H4 (cell line): Measurements from ENCODE around the gene DYSF. TPM values are rescaled to one million over a fixed set of nuclear protein-coding genes. Genes with fewer than 3 reads are reported as not detected.
"Not testable (repeated sequence)": the region's sequence is repeated elsewhere in the genome, so short reads cannot be mapped to it uniquely, and the experiment has no call there.

ENCODE experiments used
- DNase-seq: peaks from one replicate; pipeline ENCODE4 v3.0.0-alpha.2; 2015; ENCODE audit warnings: low spot score
- total RNA-seq: library from RNA; depleted of rRNA; stranded (reverse); fragments of >200 nt; shearing (Covaris generic); gene quantifications from 2 replicates; pipeline ENCODE4 v1.2.3, GENCODE V29; 2014

The DYSF gene
- total RNA-seq, 1 experiment from 2014 or later = 0.43 TPM

GRCh38 chr2:71646028-71646427 lies 192.7 kb downstream of the DYSF start:
- no peak for DNase-seq

DNA sequence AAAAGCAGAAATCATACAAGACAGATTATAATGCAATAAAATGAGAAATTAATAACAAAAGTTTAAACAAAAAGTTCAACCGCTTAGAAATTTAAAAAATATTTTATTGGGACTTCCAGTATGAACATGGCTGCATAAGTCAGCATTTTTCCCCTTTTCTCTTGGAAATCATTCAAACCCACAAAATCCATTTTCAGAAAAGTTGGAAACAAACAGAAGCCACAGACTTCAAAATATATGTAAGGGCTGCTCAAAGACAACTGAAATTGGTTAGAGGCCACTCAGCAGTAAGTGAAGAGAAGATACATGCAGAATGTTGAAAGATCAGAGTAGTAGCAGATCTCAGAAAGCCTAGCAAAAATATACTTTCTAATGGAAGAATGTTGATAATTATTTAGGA lies 194.0 kb downstream of the DYSF start:
- DNase-seq = no peak

- DNase-seq = no peak
These were observed 202.1 kb downstream of the DYSF start for GRCh38 chr2:71655498-71655897.

DNA sequence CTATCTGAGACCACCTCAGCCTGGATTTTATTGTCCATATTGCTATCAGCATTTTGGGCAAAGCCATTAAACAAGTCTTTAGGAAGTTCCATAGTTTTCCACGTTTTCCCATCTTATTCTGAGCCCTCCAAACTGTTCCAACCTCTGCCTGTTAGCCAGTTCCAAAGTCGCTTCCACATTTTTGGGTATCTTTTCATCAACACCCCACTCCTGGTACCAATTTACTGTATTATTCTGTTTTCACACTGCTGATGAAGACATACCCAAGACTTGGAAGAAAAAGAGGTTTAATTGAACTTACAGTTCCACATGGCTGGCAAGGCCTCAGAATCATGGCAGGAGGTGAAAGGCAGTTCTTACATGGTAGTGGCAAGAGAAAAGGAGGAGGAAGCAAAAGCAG lies 204.9 kb downstream of the DYSF start:
- not testable (repeated sequence) for DNase-seq

DNA sequence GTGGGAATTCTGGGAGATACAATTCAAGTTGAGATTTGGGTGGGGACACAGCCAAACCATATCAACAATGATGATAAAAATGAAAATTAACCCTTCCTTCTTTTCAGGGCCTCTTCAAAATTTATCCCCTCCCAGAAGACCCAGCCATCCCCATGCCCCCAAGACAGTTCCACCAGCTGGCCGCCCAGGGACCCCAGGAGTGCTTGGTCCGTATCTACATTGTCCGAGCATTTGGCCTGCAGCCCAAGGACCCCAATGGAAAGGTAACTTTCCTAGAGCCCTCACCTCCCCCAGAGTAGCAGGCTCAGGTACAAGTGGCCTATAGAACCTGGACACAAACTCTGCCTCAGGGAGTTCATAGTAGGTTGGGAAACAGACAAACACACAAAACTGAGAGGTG lies 205.4 kb downstream of the DYSF start:
- no peak for DNase-seq

GRCh38 chr2:71659868-71660518 lies 206.6 kb downstream of the DYSF start:
- DNase-seq = no peak

GRCh38 chr2:71661782-71662181 lies 208.4 kb downstream of the DYSF start:
- no peak for DNase-seq

GRCh38 chr2:71662665-71663394 lies 209.5 kb downstream of the DYSF start:
- DNase-seq = no peak

- DNase-seq = no peak
These were observed 210.8 kb downstream of the DYSF start for GRCh38 chr2:71664161-71664560.

GRCh38 chr2:71665168-71666093 lies 212.1 kb downstream of the DYSF start:
- DNase-seq = no peak

- DNase-seq = no peak
These were observed 212.7 kb downstream of the DYSF start for GRCh38 chr2:71666094-71666474.

DNA sequence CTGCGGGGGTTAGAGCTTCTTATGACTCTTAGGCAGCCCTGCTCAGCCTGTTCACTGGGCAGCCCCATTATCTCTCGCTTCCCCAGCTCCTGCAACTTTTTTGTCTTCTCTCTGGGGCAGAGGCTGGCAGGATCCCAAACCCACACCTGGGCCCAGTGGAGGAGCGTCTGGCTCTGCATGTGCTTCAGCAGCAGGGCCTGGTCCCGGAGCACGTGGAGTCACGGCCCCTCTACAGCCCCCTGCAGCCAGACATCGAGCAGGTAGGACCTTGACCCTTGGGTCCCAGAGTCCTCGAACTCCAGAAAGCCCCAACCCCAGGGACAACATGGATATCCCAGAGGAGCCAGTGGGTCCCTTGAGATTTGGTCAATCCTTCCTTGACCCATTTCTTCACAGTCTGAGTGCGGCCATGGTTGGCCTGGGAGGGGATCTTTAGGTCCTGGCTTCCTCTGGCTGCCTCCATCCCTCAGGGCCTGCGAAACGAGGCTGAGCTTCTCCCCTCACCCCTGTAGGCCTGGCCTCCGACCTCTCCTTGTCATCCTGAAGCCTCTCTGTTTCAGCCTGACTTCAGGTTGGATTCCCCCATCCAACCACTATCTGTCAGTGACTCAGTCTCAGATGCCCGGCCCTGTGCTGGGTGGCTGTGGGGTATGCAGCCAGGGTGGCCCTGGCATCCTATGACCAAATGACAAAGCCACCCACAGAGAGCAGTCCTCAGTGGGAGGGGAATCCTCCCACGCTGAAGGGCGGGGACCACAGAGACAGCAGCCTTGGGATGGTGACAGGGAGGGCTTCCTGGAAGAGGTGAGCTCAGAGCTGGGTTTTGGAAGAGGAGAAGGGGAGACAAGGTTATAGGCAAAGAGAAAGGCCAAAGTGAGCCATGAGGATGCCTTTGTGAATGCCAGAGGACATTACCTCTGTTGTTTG lies 214.2 kb downstream of the DYSF start:
- no peak for DNase-seq

DNA sequence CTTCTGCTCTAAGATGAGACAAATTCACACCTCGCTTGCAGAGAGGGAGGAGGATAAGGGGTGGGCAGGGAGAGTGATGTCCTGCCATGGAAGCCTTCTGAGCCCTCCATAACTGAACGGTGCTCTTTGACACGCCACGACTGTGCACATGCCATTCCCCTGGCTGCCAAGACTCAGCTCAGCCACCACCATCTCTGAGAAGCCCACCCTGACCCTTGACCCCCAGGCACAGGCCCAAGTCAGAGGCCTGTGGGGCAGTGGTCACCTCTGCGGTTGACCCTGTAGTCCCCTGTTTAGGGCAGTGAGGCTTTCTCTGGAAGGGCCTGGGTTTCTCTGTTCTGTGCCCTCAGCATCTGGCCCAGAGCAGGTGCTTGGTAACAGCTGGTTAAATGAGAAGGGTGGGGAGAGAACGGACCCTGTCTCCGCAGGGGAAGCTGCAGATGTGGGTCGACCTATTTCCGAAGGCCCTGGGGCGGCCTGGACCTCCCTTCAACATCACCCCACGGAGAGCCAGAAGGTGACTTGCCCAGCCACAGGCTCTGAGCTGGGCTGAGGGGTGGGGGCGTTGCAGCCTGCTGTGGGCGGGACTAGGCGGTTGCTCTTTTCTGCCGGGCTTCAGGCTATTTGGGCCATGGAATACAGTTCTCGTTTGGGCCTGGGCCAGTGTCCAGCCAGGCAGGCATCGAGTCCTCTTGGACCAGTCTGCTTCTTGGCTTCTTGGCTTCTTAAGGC lies 215.1 kb downstream of the DYSF start:
- DNase-seq = no peak

DNA sequence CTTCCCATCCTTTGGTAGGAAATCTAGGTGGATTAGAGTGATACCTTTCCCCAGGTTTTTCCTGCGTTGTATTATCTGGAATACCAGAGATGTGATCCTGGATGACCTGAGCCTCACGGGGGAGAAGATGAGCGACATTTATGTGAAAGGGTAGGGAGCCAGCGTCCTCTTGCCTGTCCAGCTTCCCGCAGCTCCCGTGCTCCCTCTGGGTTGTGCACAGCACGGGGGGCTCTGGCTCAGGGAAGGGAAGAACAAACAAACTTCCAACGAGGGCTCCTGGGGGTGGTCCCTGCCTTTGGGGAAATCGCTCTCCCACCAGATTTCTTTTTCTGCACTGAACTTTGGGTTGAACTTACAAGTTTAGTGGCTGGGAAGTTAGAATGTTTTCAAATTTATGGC lies 215.7 kb downstream of the DYSF start:
- DNase-seq = no peak

DNA sequence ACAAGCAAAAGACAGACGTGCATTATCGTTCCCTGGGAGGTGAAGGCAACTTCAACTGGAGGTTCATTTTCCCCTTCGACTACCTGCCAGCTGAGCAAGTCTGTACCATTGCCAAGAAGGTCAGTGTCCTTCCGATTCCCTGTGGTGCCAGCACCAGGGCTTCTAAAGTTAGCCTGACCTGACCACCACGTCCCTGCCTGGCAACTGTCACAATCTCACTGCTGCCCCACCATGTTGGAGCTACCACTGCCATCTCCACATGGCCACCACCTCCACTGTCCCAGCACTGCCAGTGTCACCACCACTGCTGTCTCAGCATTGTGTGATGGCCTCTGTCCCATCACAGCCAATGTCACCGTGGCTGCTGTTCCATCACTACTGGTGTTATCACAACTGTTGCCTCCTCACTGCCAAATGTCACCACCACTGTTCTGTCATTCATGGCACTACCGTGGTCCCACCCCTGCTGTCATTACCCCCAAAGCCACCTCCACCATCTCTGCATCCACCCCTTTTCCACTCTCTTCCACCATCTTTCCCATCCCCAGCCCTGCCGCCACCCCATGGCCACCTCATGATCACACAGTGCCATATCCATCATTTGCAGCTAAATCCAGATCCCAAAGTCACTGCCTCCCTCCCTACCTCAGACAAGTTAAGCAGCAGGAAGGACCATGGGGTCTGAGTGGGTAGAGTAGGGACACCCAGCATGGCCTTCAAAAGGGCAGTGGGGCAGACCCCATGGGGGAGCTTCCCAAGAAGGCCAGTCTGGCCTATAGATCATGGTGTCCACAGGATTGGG lies 216.5 kb downstream of the DYSF start:
- DNase-seq = no peak

DNA sequence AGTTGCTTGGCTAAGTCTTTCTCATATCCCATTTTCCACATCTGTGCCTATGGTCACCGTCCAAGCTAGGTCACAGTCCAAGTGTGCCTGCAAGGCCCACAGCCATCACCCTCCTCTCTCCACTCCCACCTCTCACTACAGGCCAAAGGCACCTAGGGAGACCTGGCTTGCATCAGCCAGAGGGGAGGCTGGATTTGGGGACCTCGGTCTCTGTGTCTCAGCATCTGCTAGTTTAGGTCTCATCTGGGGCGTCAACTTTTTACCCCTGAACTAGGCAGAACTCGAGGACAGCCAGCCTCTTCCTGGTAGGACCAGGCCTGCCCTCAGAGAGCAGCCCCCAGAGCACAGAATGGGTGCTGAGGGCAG lies 217.1 kb downstream of the DYSF start:
- DNase-seq = no peak

GRCh38 chr2:71671203-71671854 lies 218.0 kb downstream of the DYSF start:
- no peak for DNase-seq

DNA sequence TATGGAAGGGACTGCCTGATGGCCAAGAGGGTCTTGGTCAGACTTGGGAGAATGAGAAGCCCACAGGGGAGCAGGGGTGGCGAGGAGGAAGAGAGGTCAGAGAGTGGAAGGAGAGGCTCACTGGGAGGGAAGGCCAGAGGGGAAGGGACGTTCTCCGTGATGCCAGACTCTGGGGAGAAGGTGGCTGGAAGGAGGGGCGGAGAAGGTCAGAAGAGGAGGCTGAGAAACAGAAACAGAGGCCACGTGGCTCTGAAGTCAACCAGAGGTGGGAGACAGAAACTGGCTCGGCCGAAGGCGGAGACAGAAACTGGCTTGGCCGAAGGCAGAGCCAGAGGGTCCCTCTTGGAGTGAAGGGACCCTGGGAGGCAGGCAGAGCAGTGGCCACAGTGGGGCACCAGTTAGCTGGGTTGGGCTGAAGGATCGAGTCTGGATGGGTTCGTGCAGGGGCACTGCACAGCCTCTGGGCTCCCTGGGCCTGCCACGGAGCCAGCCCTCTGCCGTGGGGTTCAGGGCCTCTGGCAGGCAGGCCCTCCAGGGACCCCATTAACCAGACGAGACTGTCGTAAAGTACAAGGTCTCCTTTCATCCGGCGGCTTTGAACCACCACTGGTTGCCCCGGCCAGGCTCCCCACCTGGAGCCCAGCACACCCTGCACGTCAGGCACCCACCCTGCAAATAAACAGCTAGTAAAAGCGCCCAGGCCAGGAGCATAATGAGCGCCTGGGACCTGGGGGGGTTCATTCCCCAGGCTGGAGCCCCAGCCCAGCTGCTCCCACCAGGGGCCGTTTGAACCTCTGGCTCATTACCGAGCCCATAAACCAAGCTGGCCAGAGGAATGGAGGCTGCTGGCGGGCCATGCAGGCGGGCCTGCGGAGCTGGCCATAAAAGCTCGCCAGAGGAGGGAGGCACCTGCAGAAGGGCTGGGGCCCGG lies 218.8 kb downstream of the DYSF start:
- DNase-seq = no peak
